Renal pelvis (tissue), 4 donors: Measurements from ENCODE around the gene KCND2. TPM values are rescaled to one million over a fixed set of nuclear protein-coding genes. Genes with fewer than 3 reads are reported as not detected.
A peak's percentile ranks its signal among the peaks of the same experiment; 100 is the strongest.
"Not testable (repeated sequence)": the region's sequence is repeated elsewhere in the genome, so short reads cannot be mapped to it uniquely, and the experiment has no call there.

Experiments used
- DNase-seq: peaks from one replicate; pipeline ENCODE4 v3.0.0-alpha.2; 2013
- polyA plus RNA-seq, 3 donors: library from polyadenylated mRNA; unstranded; fragments of 120-200 nt; gene quantifications; one replicate each; pipeline ENCODE4 v1.2.1, GENCODE V29; 2013; ENCODE audit not compliant: insufficient read length in 3 of 3

The KCND2 gene
- polyA plus RNA-seq, 3 donors = 0.53 to 2.0 (median 1.8) TPM

DNA sequence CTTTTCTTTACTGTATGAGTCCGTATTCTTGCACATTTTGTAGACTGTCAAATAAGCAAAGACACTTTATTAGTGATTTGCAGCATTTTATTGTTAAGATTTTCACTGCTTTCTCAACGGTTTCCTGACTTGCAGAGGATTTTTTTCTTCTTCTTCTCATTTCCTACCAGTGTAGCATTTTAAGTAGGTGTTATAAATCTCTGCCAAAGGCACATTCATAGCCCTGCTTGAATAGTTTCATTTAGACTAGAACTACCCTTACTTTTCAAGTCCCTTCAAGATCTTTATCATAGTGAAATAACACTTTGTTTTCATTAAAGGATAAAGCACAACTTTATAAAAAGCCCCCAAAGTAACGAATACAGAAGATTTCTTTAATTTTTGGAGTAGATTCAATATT lies 313.6 kb downstream of the KCND2 start:
- DNase-seq = peak; percentile 64

DNA sequence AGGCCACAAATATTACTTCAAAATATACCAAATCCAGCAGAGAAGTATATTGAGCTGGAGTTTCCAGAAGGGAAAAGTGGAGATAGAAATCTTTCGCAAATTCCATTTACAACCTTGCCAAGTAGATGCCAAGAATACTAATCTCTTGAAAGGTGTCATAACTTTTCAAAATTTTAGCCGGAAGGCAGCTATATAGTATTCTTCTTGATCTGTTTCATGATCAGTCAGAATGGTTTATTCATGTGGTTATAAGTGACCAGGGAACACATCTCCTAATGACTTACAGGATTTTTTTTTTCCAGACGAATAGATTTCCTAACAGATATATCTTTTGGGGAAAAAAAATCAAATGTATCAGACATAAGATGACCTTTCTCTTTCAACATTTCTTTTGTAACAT lies 314.3 kb downstream of the KCND2 start:
- no peak for DNase-seq

DNA sequence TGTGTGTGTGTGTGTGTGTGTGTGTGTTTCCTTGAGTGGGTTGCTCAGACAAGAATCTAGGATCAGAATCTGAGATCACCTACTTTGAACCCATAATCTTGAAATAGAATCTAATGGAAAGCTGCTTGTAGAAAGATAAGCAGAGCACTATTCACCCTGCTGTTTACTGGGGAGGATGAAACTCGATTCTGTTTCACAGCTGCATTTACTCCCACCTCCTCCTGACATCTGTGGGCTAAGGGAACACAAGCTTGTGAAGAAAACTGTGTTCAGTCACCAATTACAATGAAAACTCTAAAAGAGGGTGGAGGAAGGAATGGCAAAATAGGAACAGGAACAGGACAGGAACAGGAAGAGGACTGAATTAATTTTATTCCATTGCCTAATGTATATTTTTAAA lies 315.4 kb downstream of the KCND2 start:
- peak; percentile 54 for DNase-seq

DNA sequence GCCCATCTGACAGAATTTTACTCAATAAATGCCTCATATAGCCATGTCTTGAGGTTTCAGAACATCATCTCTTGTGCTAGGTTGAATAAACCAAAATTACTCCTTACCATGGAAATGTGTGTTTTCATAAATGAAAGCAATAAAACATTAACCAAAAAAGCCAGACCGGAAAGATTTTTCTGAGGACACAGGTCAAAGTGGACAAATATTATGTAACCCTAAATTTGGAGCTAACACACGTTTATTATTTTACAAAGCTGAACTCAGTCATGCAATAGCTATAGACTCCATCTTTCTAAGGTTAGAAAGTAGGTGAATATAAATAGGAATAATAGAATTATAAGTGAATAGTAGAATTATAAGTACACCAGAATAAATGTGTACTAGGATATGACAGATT lies 315.9 kb downstream of the KCND2 start:
- DNase-seq = no peak

DNA sequence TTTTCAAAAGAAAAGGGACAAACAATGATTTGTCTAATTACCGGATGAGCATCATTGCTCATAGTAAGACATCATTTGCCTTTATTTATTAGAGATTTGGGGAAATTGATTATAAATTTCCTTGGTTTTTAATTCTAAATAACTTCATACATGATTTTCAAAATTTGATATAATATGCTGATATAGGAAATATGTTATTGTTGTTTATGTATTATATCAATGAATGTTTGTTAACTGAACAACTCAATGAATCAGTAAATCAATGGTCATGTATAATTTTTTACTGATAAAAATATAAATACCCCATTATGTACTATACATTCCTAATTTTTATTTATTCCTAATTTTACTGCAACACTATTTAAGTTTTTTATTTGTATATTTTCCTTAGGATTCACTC lies 327.6 kb downstream of the KCND2 start:
- no peak for DNase-seq

DNA sequence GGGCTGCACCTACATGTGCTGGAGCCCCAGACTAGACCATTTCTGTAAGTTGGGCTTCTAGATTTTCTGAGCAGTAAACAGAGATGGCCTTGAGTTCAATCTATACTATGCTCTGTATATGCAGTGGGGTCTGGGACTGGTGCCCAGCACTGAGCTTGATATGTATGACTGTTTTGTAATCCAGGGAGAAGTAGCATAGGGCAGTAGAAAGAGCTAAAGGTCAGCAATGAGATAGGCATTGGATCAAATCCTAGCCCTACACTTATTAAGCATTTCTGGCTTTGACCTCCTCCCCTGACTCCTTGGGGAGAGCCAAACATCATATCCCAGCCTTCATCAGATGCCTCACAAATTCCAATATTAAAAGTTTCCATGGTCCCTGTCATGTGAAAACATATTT lies 330.4 kb downstream of the KCND2 start:
- no peak for DNase-seq

DNA sequence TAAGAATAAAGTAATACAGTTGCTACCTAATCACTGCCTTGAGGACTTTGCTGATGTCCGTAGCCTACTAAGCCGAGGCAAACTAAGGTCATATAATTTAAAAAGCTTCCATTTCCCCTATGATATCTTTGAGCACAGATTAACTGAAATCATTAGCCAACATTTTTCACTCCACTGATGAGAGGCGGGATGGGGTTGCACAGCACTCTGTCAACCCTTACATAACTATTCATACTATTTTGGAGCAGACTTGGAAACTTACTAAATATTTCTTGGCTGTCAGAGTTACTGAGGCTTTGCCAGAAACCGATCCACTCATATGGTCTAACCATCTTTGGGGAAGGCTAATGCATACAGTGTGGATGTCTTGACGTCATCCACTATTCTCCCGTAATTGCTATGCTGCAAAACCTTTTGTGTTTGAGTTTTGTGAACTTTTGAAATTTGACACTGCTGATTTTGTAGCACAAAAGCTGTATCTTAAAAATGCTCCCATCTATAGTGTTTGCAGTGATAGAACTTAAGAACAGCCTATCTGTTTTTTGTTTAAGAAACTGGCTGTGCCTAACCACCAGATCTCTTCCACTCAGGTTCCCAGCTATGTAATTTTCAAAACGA lies 336.3 kb downstream of the KCND2 start:
- DNase-seq = no peak

DNA sequence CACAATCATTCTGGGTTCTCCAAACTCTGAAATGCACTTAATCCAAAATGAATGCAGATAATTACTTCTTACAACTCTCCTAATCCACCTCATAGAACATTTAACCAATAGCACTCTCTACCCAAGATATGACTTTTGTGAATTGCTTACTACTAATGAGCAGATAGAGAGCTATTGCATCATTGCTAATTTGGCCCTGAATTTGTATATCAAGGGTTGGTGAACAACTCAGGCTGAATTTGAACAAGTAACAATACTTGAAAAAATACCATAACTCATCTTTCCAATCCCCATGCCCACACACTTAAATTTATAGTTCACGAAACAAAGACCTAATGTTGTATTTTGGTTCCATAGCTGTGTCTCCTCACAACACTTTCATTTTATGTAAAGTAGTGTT lies 339.0 kb downstream of the KCND2 start:
- DNase-seq = no peak

DNA sequence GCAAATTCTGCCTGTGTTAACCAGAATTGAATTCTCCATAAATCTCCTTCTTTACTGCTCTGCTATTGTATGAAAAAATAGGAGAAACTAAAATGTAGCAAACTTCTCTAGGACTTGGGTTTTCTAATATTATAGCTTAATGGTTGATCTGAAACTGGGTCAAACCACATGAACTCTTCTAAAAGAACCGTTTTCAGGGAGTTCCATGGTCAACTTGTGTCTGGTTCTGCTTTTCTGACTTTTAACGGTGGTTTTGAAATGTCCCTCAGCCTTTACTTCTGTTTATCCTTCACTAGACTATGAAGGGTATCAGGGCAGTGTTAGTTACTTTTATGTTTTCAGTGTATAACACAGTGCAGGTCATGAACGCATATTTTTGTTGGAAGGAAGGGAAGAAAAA lies 342.7 kb downstream of the KCND2 start:
- no peak for DNase-seq

DNA sequence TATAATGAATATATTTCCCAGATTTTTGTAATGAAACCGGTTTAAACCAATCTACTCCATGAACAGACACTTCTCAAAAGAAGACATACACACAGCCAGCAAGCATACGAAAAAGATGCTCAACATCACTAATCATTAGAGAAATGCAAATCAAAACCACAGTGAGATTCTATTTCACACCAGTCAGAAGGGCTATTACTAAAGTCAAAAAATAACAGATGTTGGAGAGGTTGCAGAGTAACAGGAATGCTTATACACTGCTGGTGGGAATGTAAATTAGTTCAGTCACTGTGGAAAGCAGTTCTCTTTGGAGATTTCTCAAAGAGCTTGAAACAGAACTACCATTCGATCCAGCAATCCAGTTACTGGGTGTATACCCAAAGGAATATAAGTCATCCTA lies 344.3 kb downstream of the KCND2 start:
- no peak for DNase-seq

DNA sequence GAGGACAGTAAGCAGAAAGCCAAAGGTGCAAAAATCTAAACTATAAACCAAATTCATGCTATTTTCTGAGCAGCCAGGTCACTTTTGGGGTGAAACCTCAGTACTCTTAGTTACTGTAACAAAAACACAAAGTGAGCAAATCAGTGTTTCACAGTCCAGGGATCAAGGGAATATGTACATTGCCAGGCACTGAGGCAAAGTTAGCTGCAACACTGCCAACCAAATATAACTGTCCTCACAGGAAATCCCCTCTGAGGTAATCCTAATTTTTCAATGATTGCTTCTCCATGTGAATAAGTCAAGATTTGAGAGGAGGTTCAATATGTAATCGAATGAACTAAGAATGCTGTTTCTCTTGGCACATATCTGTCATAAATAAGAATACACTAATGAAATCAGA lies 355.3 kb downstream of the KCND2 start:
- DNase-seq = no peak

DNA sequence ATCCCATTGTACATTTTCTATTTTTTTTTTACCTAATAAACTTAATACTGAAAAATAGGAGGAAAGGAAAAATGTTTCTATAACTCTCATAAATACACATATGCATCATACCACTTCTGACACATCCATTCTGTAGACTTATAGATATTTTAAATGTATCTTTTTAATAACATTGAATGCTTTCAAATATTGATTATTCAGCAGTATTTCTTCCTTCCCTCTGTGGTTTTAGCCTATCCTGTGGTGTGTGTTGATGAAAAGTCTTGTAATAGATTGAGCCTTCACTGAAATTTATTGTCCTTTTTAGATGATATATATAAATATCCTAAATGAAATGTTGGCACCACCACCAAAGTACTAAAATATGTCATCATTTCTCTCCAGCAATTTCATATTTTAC lies 366.9 kb downstream of the KCND2 start:
- no peak for DNase-seq

DNA sequence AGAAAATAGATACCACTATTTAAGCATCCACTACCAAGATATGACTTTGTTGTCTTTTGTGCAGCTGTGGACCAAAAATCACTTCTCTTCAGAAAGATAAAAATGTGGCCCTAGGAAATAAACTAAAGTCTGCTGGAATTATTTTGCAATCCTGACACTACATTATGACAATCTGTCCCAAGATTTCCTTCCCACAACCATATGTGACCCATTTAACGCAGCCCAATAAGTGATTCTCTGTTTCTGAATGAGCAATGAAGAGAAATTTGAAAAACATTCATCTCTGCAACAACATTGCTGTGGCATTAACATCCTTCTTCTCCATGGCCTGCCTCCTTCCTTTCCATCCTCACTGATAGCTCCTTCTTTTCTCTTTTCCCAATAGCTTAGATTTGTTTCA lies 373.0 kb downstream of the KCND2 start:
- DNase-seq = no peak

DNA sequence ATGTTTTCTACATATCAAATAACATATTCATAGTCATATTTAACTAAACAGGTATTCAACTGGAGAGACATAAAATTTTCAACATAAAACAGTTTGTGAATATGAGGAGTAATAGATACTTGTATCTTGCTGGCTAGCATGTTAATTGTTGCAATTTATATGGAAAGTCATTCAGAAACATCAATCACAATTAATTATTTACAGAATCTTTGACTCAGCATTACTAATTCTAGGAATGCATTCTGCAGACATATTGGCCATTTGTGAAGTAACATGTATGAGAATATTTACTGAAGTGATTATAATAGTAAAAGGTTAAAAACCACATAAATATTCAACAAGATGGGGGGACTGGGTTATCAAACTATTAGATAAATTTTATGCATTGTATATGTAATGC lies 381.3 kb downstream of the KCND2 start:
- DNase-seq = no peak

DNA sequence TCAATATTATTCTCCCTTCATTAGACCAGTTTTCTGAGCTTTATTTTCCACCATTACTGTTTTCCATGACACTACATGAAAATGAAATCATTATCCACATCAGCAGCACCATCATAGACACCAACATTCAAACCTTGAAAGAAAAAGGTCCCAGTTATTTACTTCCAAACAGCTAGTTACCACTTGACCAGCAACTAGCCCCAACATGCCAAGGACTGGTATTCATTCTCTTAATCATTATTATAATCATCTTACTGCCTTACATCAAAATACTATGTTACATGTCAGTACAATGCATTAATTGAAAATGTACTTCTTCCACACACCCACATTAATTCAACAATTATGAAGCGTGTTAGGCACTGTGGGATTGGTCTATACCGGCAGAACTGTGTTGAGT lies 385.5 kb downstream of the KCND2 start:
- DNase-seq = no peak

DNA sequence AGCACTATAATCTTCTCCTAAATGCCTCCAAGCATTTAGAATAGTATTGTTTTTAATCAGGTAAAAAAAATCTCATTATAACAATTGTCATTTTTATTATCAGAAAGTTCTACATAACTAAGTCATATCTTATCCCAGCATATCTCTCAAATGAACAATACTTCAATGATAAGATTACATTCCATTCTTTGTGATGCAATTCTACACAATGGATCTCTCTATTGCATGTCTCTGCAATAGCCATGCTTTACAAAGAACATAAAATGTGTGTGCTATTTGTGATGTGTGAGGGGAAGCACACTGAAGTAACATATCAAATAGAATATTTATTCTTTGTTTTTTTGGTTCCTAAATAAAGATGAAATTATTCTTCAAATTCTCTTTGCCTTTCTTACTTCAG lies 389.3 kb downstream of the KCND2 start:
- DNase-seq = no peak

DNA sequence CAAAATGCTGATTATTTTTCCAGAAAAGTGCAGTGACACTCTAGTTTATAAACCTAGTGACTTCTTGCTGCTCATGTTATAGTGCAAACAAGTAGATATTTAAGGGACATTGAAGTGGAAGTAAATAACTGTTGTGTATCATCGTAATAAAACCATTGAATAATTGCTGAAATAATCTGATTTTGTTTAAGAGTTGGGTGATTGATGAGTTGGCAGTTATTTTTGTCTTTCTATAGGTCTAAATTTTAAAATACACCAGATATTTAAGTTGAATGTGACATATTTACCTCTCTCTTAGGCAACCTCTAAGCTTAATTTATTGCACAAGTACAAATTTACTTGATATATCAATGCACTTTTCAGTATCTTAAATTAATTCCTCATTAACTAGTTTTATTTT lies 392.1 kb downstream of the KCND2 start:
- DNase-seq = no peak

DNA sequence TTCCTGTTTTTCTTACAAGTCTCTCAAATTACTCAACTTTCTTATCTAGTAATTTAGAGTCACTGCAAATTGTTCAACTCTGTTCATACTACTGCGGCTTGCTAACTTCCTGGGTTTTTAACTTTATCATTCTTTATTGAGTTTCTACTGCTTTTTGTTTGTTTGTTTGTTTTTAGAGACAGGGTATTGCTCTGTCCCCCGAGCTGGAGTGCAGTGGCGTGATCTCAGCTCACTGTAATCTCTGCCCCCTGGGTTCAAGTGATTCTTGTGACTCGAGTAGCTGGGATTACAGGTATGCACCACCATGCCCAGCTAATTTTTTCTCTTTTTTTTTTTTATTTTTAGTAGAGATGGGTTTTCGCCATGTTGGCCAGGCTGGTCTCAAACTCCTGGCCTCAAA lies 402.1 kb downstream of the KCND2 start:
- no peak for DNase-seq

DNA sequence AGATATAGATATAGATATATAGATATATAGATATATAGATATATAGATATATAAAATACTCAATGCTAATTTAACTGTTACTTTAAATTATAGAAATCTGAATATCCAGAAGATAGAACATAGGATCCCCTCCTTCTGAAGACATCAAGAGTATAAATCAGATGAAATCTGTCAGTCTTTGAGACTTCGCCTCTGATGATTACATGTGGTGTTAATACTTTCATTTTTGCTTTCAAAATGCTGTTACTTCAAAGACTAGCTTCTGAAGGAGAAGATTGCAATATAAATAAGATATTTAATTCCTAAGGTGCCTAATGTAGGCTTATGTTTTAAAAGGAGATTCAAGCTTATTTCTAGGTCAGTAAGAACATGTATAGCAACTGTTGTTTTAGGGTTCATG lies 404.6 kb downstream of the KCND2 start:
- no peak for DNase-seq

DNA sequence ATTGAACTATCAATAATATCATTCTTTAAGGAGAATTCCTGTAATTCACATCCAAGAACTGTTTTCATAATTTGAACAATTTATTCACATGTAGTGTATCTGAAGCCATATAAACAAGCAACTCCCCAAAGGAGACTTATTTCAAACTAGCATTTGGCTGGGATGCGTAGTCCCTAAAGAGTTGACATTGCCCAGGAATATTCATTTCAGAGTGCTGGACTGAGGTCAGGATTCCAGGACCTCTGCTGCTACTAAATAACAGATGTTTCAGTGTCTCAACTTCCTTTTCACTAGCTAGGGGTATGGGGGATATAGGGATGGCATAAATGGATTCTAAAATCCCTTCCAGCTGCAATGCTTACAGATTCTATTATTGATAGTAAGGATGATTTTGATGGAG lies 408.0 kb downstream of the KCND2 start:
- DNase-seq = no peak

DNA sequence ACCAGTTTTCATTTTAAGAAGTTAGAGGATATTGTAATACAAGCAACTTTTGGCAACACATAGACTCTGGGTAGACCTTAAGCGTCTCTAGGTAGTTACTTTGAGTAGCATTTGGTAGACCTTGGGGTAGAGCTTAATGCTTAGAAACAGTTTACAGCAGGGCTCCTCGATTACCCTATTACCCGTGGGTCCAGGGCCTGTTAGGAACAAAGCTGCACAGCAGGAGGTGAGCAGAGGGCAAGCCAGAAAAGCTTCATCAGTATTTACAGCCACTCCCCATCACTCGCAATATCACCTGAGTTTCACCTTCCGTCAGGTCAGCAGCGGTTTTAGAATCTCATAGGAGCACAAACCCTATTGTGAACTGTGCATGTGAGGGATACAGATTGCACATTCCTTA lies 411.5 kb downstream of the KCND2 start:
- DNase-seq = no peak

DNA sequence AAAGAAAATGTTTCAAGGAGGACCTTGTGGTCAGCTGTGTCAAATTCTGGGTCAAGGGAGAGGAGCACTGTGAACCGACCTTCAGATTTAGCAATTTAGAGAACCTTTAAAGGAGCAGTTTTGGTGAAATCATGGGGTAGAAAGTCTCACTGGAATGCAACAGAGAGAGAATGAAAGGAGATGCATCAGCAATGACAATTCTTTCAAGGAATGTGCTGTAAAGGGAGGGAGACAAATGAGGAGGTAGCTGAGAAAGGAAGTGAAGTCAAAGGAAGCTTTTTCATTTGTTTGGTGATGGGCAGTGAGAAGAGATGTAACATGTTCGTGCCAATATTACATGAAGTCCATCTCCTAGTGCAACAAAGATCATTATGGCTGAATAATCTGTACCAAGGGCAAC lies 418.9 kb downstream of the KCND2 start:
- DNase-seq = no peak

DNA sequence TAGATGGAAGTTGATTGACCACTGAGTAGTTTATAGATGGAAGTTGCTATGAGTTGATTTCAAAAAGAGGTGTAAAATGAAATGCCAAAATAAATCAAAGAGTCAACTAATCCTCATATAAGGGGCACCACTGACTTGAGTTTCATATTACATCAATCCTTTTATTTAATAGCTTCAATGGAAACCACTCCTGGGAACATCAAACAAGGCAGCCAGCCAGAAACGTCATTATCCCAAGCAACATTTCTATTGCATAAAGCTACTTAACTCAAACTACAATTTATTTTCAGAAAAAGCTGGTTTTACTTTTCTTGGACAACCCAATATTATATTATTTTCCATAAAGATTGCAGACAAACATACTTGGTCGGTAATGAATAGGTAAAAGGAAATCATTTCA lies 422.9 kb downstream of the KCND2 start:
- no peak for DNase-seq

DNA sequence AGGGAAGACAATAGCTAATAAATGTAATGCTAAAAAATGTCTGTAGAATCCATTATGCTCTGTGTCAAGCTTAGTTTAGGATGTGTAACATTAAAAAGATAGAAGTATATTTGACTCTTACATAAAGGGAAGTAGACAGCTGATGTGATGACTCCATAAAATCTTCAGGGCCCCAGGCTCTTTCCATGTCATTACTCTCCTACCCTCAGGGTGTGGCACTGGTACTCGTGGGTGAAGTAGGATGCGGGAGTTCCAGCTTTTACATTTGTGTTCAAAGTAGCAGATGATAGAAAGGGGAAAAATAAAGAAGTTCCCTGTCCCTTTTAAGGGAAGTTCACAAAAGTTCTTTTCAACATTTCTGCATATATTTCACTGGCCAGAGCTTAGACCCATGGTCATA lies 427.8 kb downstream of the KCND2 start:
- no peak for DNase-seq

DNA sequence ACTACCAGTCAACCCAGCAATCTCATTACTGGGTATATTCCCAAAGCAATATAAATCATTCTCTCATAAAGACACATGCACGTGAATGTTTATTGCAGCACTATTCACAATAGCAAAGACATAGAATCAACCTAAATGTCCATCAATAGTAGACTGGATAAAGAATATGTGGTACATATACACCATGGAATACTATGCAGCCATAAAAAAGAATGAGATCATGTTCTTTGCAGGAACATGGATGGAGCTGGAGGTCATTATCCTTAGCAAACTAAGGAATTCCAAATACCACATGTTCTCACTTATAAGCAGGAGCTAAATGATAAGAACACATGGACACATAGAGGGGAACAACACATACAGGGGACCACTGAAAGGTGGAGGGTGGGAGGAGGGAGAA lies 429.4 kb downstream of the KCND2 start:
- not testable (repeated sequence) for DNase-seq
